RKO (cell line): Measurements from ENCODE around the gene LPA.
"Not testable (repeated sequence)": the region's sequence is repeated elsewhere in the genome, so short reads cannot be mapped to it uniquely, and the experiment has no call there.

Source experiments
- DNase-seq: peaks from one replicate; pipeline ENCODE4 v3.0.0-alpha.2; 2016; ENCODE audit warnings: low spot score

Gene LPA

DNA sequence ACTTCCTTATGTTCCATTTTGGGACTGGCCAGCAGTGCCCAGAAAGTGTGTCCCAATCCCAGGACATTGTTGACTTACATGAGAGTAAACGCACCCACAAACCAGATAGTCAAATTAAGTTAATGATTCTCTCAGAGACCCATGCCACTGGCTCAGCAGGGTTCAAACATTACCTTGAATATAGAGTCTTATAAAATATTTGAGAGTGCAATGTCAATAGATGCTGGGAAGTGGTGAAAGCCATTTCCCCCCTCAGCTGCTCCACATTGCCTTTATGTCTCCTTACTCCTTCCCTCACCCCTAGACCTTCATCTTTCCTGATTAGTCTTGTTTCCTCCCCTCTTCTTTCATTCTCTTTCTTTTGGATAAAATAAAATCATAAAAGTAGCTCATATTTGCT lies at the start of gene LPA:
LPA (minus strand) TSS at position 78 of the 400 bp plus-strand sequence; CDS start at position 17, 61 bp downstream.
- DNase-seq: not testable (repeated sequence)

DNA sequence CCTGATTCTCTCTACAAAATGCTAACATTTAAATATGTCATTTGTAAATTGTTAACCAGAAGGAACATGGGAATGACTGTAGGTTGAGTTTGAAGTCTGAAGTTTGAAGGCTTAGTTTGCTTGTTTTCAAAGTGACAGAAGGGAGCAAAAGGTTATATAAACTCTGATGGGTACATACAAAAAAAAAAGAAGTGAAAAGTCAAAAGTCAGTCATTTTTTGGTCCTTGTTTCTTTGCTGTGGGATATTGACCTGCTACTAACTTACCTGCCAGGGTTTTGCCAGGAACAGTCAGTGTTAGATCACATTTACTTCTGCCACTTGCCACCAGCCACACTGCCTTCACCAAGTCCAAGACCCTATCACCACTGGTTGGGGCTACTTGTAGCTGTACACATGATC lies 44.9 kb upstream of the LPA start:
- DNase-seq: not testable (repeated sequence)

DNA sequence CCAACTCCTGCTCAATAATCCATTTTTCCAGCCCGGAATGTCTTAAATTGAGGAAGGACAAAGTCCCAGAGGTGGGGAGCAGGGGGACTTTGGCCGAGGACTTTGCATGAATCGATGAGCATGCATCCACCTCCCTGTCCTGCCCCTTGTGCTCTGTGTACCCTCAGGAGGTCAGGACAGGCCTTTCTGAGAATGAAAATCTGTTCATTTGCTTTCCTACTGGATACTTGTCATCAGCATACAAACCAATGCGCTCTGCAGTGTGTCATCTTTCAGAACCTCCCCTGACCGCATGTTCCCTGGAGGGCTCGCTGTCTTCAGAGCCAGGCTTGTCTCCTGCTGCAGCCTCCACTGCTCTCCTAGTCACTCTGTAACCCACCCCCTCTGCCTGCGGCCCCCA lies 40.6 kb upstream of the LPA start:
- DNase-seq: not testable (repeated sequence)

GRCh38 chr6:160701918-160702680 lies 38.0 kb upstream of the LPA start, which contains the start of gene PLG:
PLG (plus strand) TSS chr6:160702244; CDS start chr6:160702305, 61 bp downstream.
- not testable (repeated sequence) for DNase-seq

- no peak for DNase-seq
These were observed 33.8 kb upstream of the LPA start for GRCh38 chr6:160697826-160698225.

DNA sequence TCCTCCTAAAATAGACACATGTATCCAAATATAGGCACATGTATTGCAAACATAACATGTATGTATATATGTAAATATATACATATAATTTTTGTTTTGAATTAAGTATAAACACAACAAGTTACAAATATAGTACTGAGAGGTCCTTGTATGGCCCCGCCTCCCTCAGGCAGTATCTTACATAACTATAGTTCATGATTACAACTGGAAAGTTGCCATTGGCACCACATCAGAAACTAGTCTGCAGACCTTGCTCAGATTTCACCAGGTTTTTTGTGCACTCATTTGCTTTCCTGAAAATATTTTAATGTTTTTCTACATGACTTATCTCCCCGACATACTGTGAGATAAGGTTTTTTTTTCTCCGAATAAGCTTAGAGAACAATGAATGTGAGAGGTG lies 32.8 kb upstream of the LPA start:
- not testable (repeated sequence) for DNase-seq

- DNase-seq: not testable (repeated sequence)
These were observed 31.5 kb upstream of the LPA start for GRCh38 chr6:160695622-160696021.

GRCh38 chr6:160695025-160695424 lies 30.9 kb upstream of the LPA start:
- DNase-seq: not testable (repeated sequence)

DNA sequence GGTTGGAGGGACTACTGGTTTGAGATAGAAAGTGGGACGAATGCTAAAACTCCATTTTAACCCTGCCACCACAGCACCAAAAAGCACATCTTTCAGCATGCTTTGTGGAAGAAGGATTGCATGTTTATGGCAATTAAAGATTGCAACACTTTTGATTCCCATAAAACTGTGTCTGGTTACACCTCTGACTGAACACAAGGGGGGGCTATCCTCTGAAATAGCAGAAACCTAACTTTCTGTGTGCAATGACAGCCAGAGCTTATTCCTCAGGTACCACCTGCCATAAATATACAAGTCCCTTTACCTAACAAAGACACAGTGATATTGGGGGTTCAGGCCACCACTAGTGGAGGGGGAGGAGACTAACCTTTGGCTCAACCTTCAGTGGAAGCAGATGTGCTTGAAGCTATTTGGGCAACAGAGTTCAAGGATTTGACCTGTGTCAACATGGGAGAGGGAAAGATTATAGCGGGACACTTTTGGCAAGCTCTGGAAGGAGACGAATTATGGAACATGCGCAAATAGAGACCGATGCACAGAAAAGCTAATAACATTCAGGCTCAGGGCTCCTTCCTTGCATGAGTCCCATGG lies 28.4 kb upstream of the LPA start:
- no peak for DNase-seq

GRCh38 chr6:160691617-160692016 lies 27.5 kb upstream of the LPA start:
- no peak for DNase-seq

GRCh38 chr6:160690458-160690857 lies 26.4 kb upstream of the LPA start:
- no peak for DNase-seq

DNA sequence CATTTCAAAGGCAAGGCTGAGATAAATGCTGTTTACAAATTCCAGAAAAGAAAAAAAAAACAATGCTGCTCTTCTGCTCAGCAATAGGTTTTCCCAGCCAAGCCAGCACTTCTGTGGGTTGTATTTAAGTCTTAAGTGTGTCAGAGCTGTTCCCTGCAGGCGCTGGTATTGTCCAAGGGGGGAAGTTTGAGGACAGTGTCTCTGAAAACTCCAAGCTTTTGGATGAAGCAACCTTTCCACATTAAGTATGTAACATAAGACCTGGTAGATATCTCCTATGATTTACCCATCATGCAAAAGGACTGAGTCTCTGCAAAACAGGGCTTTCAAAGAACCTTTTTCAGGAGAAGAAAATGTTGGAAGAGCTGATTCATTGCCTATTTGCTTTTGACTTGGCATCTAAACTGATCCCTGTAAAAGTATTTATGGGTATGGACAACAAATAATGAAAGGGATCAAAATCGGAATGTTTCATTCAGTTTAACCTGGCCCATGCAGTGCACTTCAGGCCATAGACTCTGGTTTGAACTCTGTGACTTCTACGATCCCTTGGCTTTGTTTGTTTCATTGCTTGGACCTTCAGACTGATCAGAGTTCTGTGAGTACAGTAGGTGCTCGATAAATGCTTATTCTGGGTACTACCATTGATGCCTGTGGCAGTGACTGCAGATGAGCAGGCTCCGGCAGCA lies 21.8 kb upstream of the LPA start:
- no peak for DNase-seq

GRCh38 chr6:160685101-160685761 lies 21.2 kb upstream of the LPA start:
- not testable (repeated sequence) for DNase-seq

- DNase-seq: no peak
These were observed 15.3 kb upstream of the LPA start for GRCh38 chr6:160679402-160679769.

- DNase-seq: no peak
These were observed 14.8 kb upstream of the LPA start for GRCh38 chr6:160678744-160679401.

DNA sequence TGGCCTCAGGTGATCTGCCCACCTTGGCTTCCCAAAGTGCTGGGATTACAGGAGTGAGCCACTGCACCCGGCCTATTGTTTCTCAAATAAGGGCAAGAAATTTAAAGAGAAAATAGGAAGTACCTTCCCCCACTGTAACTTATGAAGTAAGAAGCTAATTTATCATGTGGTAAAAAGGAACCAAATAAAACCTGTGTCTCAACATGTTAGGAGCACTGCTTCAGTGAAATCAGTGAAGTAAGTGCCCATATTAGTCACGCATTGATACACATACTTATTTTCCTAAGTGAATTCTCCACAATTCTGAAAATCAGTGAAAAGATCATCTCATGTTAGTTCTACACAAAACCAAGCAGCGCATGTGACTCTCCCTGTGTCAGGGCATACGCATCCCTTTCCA lies 14.2 kb upstream of the LPA start:
- no peak for DNase-seq

- not testable (repeated sequence) for DNase-seq
These were observed 12.3 kb upstream of the LPA start for GRCh38 chr6:160676418-160676817.

DNA sequence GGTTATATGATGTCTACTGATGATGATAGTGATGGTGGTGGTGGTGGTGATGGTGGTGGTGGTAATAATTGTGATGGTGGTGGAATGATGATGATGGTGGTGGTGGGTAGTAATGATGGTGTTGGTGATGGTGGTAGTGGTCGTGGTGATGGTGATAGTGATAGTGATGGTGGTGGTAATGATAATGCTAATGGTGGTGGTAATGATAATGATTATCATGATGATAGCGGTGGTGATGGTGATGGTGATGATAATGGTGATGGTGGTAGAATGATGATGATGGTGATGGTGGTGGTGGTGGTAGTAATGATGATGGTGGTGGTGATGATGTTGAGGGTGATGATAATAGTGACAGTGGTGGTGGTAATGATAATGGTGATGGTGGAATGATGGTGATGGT lies 4.5 kb upstream of the LPA start:
- DNase-seq: no peak

- peak; percentile 33 for DNase-seq
These were observed 3.8 kb upstream of the LPA start for GRCh38 chr6:160667639-160668481.

DNA sequence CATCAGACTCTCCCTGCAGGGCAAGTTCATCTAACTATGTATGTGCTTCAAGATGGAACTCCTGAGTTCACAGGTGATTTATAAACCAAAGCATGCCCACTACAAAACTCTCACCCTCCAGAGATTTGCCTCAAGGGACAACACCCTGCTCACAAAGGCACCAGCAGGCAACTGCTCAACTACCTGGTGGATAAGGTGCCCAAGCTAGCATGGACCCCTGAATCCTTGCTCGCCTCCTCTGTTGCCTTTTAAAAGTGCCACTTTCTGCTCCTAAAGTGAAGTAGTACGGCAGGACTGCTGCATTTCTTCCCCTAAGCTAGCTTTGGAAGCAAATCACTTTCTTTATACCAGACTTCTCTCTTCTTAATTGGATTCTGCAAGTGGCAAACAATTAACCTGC lies 1.2 kb downstream of the LPA start:
- DNase-seq: no peak

DNA sequence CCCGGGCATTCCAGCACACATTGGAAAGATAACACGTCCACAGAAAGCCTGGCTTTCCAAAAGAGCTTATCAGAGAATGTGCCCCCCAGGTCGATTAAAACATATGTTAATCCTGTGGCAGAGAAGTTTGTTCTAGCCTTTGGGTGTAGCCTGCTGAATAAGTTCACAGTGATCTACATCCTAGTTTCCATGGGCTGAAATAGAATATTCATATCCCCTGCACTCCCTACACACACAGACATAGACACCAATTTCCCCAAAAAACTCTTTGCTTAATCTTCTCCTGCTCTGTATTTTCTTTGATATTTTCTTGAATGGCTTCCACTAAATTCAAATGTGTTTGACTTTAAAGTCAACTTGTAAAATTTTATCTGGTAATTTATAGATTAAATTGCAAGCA lies 1.6 kb downstream of the LPA start:
- DNase-seq: no peak
